ENCODE measurements around the gene TSPOAP1. TPM values are rescaled to one million over a fixed set of nuclear protein-coding genes. Genes with fewer than 3 reads are reported as not detected.

Gene TSPOAP1
- total RNA-seq, 1 experiment from 2014 or later = 10.9 TPM

DNA sequence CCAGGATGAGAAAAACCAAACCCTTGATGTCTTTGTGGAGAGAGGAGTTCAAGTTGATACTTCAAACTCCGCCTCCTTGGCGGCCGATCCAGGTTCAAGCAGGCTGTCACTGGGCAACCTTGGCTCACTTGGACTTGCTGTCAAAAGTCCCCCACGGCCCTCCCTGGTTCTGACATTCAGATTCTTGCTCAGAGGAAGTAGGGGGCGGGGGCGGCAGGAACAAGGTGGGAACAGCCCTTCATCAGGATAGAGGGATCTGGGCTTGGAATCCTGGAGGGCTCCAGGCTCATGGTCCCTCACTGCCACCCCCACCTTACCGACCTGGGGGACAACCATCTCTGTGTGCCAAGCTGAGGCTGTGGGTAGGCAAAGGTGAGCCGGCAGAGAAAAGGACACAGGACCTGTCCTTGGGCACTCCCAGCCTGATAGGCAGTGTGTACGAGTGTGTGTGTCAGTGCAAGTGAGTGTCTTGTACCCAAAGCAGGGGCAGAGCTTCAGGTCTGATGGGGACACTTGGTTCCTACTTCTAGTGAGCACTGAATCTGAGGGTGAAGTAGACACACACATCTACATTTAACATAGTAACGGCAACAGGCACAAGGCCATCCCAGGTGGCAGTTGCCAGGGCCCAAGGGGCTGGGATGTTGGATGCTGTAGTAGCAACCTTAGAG lies 6.6 kb upstream of the TSPOAP1 start:
- no peaks in the 10 kb centered on the region for H3K36me3 Mint-ChIP-seq
- TF ChIP-seq RORB (CRISPR knock-in tag; IDR thresholded peaks at IDR 0.05) (no peak), ZNF423 (CRISPR knock-in tag; IDR thresholded peaks at IDR 0.05) (no peak), ZBTB21 (CRISPR knock-in tag; IDR thresholded peaks at IDR 0.05; ENCODE audit: borderline replicate concordance) (no peak), SMAD4 (CRISPR knock-in tag; IDR thresholded peaks at IDR 0.05) (no peak), SOX15 (CRISPR knock-in tag; IDR thresholded peaks at IDR 0.05) (no peak), MYBL2 (CRISPR knock-in tag; IDR thresholded peaks at IDR 0.05) (no peak), ESRRA (CRISPR knock-in tag; IDR thresholded peaks at IDR 0.05; ENCODE audit: borderline replicate concordance) (no peak), CREM (CRISPR knock-in tag; IDR thresholded peaks at IDR 0.05) (no peak)
- TF ChIP-seq, protein P1, sequence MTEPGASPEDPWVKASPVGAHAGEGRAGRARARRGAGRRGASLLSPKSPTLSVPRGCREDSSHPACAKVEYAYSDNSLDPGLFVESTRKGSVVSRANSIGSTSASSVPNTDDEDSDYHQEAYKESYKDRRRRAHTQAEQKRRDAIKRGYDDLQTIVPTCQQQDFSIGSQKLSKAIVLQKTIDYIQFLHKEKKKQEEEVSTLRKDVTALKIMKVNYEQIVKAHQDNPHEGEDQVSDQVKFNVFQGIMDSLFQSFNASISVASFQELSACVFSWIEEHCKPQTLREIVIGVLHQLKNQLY (CRISPR knock-in tag; IDR thresholded peaks at IDR 0.05) = no peak
- TF ChIP-seq, protein P2, sequence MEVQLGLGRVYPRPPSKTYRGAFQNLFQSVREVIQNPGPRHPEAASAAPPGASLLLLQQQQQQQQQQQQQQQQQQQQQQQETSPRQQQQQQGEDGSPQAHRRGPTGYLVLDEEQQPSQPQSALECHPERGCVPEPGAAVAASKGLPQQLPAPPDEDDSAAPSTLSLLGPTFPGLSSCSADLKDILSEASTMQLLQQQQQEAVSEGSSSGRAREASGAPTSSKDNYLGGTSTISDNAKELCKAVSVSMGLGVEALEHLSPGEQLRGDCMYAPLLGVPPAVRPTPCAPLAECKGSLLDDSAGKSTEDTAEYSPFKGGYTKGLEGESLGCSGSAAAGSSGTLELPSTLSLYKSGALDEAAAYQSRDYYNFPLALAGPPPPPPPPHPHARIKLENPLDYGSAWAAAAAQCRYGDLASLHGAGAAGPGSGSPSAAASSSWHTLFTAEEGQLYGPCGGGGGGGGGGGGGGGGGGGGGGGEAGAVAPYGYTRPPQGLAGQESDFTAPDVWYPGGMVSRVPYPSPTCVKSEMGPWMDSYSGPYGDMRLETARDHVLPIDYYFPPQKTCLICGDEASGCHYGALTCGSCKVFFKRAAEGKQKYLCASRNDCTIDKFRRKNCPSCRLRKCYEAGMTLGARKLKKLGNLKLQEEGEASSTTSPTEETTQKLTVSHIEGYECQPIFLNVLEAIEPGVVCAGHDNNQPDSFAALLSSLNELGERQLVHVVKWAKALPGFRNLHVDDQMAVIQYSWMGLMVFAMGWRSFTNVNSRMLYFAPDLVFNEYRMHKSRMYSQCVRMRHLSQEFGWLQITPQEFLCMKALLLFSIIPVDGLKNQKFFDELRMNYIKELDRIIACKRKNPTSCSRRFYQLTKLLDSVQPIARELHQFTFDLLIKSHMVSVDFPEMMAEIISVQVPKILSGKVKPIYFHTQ (CRISPR knock-in tag; IDR thresholded peaks at IDR 0.05) = no peak
- TF ChIP-seq, protein P3, sequence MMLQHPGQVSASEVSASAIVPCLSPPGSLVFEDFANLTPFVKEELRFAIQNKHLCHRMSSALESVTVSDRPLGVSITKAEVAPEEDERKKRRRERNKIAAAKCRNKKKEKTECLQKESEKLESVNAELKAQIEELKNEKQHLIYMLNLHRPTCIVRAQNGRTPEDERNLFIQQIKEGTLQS (CRISPR knock-in tag; conservative IDR thresholded peaks at IDR 0.05) = no peak
- TF ChIP-seq, protein P4, sequence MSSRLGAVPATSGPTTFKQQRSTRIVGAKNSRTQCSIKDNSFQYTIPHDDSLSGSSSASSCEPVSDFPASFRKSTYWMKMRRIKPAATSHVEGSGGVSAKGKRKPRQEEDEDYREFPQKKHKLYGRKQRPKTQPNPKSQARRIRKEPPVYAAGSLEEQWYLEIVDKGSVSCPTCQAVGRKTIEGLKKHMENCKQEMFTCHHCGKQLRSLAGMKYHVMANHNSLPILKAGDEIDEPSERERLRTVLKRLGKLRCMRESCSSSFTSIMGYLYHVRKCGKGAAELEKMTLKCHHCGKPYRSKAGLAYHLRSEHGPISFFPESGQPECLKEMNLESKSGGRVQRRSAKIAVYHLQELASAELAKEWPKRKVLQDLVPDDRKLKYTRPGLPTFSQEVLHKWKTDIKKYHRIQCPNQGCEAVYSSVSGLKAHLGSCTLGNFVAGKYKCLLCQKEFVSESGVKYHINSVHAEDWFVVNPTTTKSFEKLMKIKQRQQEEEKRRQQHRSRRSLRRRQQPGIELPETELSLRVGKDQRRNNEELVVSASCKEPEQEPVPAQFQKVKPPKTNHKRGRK (CRISPR knock-in tag; IDR thresholded peaks at IDR 0.05; ENCODE audit: borderline replicate concordance) = no peak
- TF ChIP-seq, protein P5, sequence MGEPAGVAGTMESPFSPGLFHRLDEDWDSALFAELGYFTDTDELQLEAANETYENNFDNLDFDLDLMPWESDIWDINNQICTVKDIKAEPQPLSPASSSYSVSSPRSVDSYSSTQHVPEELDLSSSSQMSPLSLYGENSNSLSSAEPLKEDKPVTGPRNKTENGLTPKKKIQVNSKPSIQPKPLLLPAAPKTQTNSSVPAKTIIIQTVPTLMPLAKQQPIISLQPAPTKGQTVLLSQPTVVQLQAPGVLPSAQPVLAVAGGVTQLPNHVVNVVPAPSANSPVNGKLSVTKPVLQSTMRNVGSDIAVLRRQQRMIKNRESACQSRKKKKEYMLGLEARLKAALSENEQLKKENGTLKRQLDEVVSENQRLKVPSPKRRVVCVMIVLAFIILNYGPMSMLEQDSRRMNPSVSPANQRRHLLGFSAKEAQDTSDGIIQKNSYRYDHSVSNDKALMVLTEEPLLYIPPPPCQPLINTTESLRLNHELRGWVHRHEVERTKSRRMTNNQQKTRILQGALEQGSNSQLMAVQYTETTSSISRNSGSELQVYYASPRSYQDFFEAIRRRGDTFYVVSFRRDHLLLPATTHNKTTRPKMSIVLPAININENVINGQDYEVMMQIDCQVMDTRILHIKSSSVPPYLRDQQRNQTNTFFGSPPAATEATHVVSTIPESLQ (CRISPR knock-in tag; IDR thresholded peaks at IDR 0.05) = no peak
- TF ChIP-seq, protein P6, sequence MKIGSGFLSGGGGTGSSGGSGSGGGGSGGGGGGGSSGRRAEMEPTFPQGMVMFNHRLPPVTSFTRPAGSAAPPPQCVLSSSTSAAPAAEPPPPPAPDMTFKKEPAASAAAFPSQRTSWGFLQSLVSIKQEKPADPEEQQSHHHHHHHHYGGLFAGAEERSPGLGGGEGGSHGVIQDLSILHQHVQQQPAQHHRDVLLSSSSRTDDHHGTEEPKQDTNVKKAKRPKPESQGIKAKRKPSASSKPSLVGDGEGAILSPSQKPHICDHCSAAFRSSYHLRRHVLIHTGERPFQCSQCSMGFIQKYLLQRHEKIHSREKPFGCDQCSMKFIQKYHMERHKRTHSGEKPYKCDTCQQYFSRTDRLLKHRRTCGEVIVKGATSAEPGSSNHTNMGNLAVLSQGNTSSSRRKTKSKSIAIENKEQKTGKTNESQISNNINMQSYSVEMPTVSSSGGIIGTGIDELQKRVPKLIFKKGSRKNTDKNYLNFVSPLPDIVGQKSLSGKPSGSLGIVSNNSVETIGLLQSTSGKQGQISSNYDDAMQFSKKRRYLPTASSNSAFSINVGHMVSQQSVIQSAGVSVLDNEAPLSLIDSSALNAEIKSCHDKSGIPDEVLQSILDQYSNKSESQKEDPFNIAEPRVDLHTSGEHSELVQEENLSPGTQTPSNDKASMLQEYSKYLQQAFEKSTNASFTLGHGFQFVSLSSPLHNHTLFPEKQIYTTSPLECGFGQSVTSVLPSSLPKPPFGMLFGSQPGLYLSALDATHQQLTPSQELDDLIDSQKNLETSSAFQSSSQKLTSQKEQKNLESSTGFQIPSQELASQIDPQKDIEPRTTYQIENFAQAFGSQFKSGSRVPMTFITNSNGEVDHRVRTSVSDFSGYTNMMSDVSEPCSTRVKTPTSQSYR (CRISPR knock-in tag; IDR thresholded peaks at IDR 0.05) = no peak
- TF ChIP-seq, protein P7, sequence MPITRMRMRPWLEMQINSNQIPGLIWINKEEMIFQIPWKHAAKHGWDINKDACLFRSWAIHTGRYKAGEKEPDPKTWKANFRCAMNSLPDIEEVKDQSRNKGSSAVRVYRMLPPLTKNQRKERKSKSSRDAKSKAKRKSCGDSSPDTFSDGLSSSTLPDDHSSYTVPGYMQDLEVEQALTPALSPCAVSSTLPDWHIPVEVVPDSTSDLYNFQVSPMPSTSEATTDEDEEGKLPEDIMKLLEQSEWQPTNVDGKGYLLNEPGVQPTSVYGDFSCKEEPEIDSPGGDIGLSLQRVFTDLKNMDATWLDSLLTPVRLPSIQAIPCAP (CRISPR knock-in tag; IDR thresholded peaks at IDR 0.05) = no peak
- TF ChIP-seq, protein P8, sequence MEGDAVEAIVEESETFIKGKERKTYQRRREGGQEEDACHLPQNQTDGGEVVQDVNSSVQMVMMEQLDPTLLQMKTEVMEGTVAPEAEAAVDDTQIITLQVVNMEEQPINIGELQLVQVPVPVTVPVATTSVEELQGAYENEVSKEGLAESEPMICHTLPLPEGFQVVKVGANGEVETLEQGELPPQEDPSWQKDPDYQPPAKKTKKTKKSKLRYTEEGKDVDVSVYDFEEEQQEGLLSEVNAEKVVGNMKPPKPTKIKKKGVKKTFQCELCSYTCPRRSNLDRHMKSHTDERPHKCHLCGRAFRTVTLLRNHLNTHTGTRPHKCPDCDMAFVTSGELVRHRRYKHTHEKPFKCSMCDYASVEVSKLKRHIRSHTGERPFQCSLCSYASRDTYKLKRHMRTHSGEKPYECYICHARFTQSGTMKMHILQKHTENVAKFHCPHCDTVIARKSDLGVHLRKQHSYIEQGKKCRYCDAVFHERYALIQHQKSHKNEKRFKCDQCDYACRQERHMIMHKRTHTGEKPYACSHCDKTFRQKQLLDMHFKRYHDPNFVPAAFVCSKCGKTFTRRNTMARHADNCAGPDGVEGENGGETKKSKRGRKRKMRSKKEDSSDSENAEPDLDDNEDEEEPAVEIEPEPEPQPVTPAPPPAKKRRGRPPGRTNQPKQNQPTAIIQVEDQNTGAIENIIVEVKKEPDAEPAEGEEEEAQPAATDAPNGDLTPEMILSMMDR (IDR thresholded peaks at IDR 0.05) = no peak
- peaks cover 66% of the 10 kb centered on the region for H3K4me1 Mint-ChIP-seq
- no peak overlapping the region for H3K4me3 Mint-ChIP-seq
- no peak overlapping the region for H3K27ac Mint-ChIP-seq
- H3K9me3 Mint-ChIP-seq = no peaks in the 10 kb centered on the region
- peak; percentile 8 for DNase-seq (ENCODE audit: low spot score)
- H3K27me3 Mint-ChIP-seq (ENCODE audit: low read depth) = no peaks in the 10 kb centered on the region
- ChIA-PET CTCF (interaction anchor here (4.7 to 5.8 kb wide), 3 partner anchors 8 to 82 kb away, joined by 30 to 36 read pairs (median 34); partner anchors contain the start of genes RNF43, SUPT4H1 and TSPOAP1), POLR2A (interaction anchor here (1.1 kb wide), 1 partner anchor 18 kb away, joined by 4 read pairs; no protein-coding TSS in a partner anchor)
- no peak for ATAC-seq

Measured in WTC11 (cell line).